ENCODE data around the gene SSH2. TPM values are rescaled to one million over a fixed set of nuclear protein-coding genes. Genes with fewer than 3 reads are reported as not detected.
A peak's percentile ranks its signal among the peaks of the same experiment; 100 is the strongest.

Gene SSH2
- total RNA-seq, 2 donors from 2014 or later, result 28.1 to 28.2 TPM

DNA sequence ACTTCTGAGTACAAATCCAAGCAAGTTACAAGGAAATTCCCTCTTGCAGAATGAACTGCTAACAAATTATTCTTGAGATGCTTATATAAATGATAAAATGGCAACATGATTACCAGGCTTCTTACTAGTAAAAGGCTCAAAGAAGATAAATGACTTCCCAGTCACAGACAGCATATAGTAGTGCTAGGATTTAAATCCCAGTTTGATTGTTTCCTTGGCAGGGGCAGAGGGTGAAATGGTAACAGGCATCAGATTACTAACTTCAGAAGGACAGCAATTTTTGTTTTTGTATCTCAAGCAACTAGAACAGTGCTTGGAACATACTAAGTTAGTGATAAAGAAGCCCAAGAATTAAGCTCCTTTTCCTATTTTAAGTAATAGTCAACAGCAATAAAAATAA is 102.8 kb downstream of the SSH2 start:
- no peaks in the 10 kb centered on the region for H3K9me3 ChIP-seq
- no peak overlapping the region for H3K9ac ChIP-seq (ENCODE audit: low read depth in 2 of 2, low read length in 2 of 2)
- H3K4me3 ChIP-seq, result no peak overlapping the region
- no peak for DNase-seq
- TF ChIP-seq, protein P1, sequence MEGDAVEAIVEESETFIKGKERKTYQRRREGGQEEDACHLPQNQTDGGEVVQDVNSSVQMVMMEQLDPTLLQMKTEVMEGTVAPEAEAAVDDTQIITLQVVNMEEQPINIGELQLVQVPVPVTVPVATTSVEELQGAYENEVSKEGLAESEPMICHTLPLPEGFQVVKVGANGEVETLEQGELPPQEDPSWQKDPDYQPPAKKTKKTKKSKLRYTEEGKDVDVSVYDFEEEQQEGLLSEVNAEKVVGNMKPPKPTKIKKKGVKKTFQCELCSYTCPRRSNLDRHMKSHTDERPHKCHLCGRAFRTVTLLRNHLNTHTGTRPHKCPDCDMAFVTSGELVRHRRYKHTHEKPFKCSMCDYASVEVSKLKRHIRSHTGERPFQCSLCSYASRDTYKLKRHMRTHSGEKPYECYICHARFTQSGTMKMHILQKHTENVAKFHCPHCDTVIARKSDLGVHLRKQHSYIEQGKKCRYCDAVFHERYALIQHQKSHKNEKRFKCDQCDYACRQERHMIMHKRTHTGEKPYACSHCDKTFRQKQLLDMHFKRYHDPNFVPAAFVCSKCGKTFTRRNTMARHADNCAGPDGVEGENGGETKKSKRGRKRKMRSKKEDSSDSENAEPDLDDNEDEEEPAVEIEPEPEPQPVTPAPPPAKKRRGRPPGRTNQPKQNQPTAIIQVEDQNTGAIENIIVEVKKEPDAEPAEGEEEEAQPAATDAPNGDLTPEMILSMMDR (IDR thresholded peaks at IDR 0.05), result no peak
- peak overlapping the region; percentile 81 for H3K27ac ChIP-seq
- intact Hi-C loops (cut with DNase I), result no loop called here
- H3K36me3 ChIP-seq, result no peaks in the 10 kb centered on the region
- peaks cover 4% of the 10 kb centered on the region for H3K4me1 ChIP-seq
- H3K27me3 ChIP-seq, result no peaks in the 10 kb centered on the region

GRCh38 chr17:29826114-29826692 is 103.8 kb downstream of the SSH2 start:
- H3K9ac ChIP-seq (ENCODE audit: low read depth in 2 of 2, low read length in 2 of 2), result no peak overlapping the region
- intact Hi-C loops (cut with DNase I), result no loop called here
- H3K4me3 ChIP-seq, result no peak overlapping the region
- no peak for DNase-seq
- H3K9me3 ChIP-seq, result no peaks in the 10 kb centered on the region
- peak overlapping the region; percentile 81 for H3K27ac ChIP-seq
- H3K27me3 ChIP-seq, result no peaks in the 10 kb centered on the region
- H3K4me1 ChIP-seq, result peaks cover 4% of the 10 kb centered on the region
- TF ChIP-seq, protein P1 (IDR thresholded peaks at IDR 0.05), result no peak
- no peaks in the 10 kb centered on the region for H3K36me3 ChIP-seq

GRCh38 chr17:29825604-29826003 is 104.4 kb downstream of the SSH2 start:
- Histone ChIP-seq H3K27ac (peak overlapping the region; percentile 81), H3K9ac (ENCODE audit: low read depth in 2 of 2, low read length in 2 of 2) (peak overlapping the region in 1 of 2 donors; percentile 46), H3K4me1 (peaks cover 4% of the 10 kb centered on the region), H3K36me3 (no peaks in the 10 kb centered on the region), H3K4me3 (no peak overlapping the region), H3K9me3 (no peaks in the 10 kb centered on the region), H3K27me3 (no peaks in the 10 kb centered on the region)
- peak; percentile 76 for DNase-seq
- intact Hi-C loops (cut with DNase I), result no loop called here
- TF ChIP-seq, protein P1 (IDR thresholded peaks at IDR 0.05), result no peak

- H3K4me3 ChIP-seq, result no peak overlapping the region
- H3K9ac ChIP-seq (ENCODE audit: low read depth in 2 of 2, low read length in 2 of 2), result no peak overlapping the region
- intact Hi-C loops (cut with DNase I), result no loop called here
- no peaks in the 10 kb centered on the region for H3K27me3 ChIP-seq
- DNase-seq, result no peak
- H3K9me3 ChIP-seq, result no peaks in the 10 kb centered on the region
- TF ChIP-seq, protein P1 (IDR thresholded peaks at IDR 0.05), result no peak
- peaks cover 4% of the 10 kb centered on the region for H3K4me1 ChIP-seq
- no peaks in the 10 kb centered on the region for H3K36me3 ChIP-seq
- no peak overlapping the region for H3K27ac ChIP-seq
These were observed 108.1 kb downstream of the SSH2 start for GRCh38 chr17:29821897-29822296.

DNA sequence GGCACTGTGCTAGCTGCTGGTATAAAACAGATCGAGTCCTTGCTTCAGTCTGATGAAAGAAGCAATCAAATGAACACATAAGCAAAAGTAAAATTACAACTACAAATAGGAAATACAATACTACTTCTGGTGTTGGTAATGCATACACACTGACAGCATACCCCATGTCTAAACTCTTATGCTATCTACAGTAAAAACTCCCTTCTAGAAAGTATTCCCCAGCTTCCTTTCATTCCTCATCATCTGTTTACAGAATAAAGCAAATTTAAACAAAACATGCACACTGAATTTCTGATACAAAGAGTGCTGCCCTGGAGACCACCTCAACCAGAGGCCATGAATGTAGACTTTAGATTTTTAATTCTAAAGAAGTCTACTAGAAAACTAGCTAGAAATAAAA is 109.6 kb downstream of the SSH2 start:
- DNase-seq, result no peak
- H3K9ac ChIP-seq (ENCODE audit: low read depth in 2 of 2, low read length in 2 of 2), result no peak overlapping the region
- intact Hi-C loops (cut with DNase I), result no loop called here
- H3K36me3 ChIP-seq, result no peaks in the 10 kb centered on the region
- H3K27ac ChIP-seq, result no peak overlapping the region
- no peaks in the 10 kb centered on the region for H3K9me3 ChIP-seq
- TF ChIP-seq, protein P1 (IDR thresholded peaks at IDR 0.05), result no peak
- H3K4me3 ChIP-seq, result no peak overlapping the region
- no peaks in the 10 kb centered on the region for H3K4me1 ChIP-seq
- no peaks in the 10 kb centered on the region for H3K27me3 ChIP-seq
